Measurements from ENCODE around the gene FNDC1.

DNA sequence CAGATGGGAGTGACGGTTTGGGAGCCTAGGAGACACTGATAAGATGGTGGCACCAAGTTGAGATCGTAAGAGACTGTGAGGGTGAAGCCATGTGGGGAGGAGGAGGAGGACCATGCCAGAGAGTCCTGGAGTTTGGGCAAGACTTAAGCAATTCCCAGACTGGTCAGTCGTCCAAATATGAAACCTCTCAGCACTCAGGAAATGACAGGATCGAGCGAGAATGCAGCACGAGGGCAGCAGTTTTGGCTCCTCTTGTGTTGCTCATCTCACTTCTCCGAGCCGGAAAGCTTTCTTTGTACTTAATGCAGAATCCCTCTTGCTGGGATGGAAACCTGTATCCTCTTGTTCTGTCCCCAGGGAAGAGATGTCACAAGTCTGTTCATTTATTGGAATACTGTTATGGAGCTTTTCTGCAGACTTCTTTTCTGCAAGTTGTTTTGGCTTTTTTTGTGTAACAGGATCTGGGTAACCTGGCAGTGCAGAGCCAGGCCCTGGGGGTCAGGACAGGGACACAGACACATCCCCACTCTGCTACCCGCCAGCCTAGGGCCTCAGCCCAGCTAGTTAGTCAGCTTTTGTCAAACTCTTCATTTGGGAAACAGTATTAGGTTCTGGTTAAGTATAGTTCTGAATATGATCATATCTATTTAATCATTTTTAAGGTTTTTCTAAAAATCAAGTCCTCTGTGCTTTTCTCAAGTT lies 34.3 kb downstream of the FNDC1 start:
- no peak for TF ChIP-seq CTCF (IDR thresholded peaks at IDR 0.05; ENCODE audit: borderline replicate concordance, extremely low read depth, low read length, poor library complexity, severe bottlenecking)
- TF ChIP-seq EZH2 (IDR thresholded peaks at IDR 0.05; ENCODE audit: borderline replicate concordance, low read depth, low read length, severe bottlenecking): no peak

Data from DND-41 (cell line).